HEK293 (cell line): ENCODE data around the gene CDC42EP2.

Experiments
- BCL11A ChIP-seq: fragments of 450-650 bp; formaldehyde crosslinking; IDR thresholded peaks from 2 replicates; pipeline ENCODE4 v1.5.1; 2016; ENCODE audit warnings: low read depth, missing biosample characterization, missing genetic modification characterization
- BCL11B ChIP-seq: fragments of 450-650 bp; formaldehyde crosslinking; IDR thresholded peaks from 2 replicates; pipeline ENCODE4 v1.5.1; 2016; ENCODE audit warnings: low read depth, missing biosample characterization, missing genetic modification characterization
- GLIS2 ChIP-seq: fragments of 450-650 bp; formaldehyde crosslinking; IDR thresholded peaks from 2 replicates; pipeline ENCODE4 v1.5.1; 2016; ENCODE audit warnings: missing biosample characterization, missing genetic modification characterization
- HOXA7 ChIP-seq: sonication (generic); formaldehyde crosslinking; IDR thresholded peaks from 2 replicates; pipeline ENCODE4 v1.8.1; 2022; ENCODE audit warnings: missing genetic modification reagents, borderline replicate concordance
- KLF8 ChIP-seq: fragments of 450-650 bp; formaldehyde crosslinking; IDR thresholded peaks from 2 replicates; pipeline ENCODE4 v1.5.1; 2016; ENCODE audit warnings: missing biosample characterization, missing genetic modification characterization
- KLF9 ChIP-seq: fragments of 450-650 bp; formaldehyde crosslinking; IDR thresholded peaks from 2 replicates; pipeline ENCODE4 v1.5.1; 2016; ENCODE audit warnings: missing biosample characterization, missing genetic modification characterization, low read depth
- OSR2 ChIP-seq: fragments of 450-650 bp; formaldehyde crosslinking; IDR thresholded peaks from 2 replicates; pipeline ENCODE4 v1.5.1; 2016; ENCODE audit warnings: missing biosample characterization, missing genetic modification characterization
- SP7 ChIP-seq: fragments of 450-650 bp; formaldehyde crosslinking; IDR thresholded peaks from 2 replicates; pipeline ENCODE4 v1.5.1; 2016; ENCODE audit warnings: missing biosample characterization, missing genetic modification characterization
- ZBTB44 ChIP-seq: fragments of 450-650 bp; IDR thresholded peaks from 2 replicates; pipeline ENCODE4 v1.5.1; 2018; ENCODE audit warnings: missing biosample characterization, mild to moderate bottlenecking, missing genetic modification characterization
- ZBTB6 ChIP-seq: fragments of 450-650 bp; formaldehyde crosslinking; IDR thresholded peaks from 2 replicates; pipeline ENCODE4 v1.5.1; 2017; ENCODE audit warnings: missing biosample characterization, missing genetic modification characterization
- ZFP37 ChIP-seq: fragments of 450-650 bp; formaldehyde crosslinking; IDR thresholded peaks from 2 replicates; pipeline ENCODE4 v1.5.1; 2016; ENCODE audit warnings: missing biosample characterization, missing genetic modification characterization
- ZIC2 ChIP-seq: fragments of 450-650 bp; formaldehyde crosslinking; IDR thresholded peaks from 2 replicates; pipeline ENCODE4 v1.5.1; 2016; ENCODE audit warnings: missing biosample characterization, missing genetic modification characterization
- ZNF112 ChIP-seq: fragments of 450-650 bp; formaldehyde crosslinking; IDR thresholded peaks from 2 replicates; pipeline ENCODE4 v1.5.0; 2017; ENCODE audit warnings: missing biosample characterization, missing genetic modification characterization
- ZNF121 ChIP-seq: fragments of 450-650 bp; formaldehyde crosslinking; IDR thresholded peaks from 2 replicates; pipeline ENCODE4 v1.5.1; 2016; ENCODE audit warnings: missing biosample characterization, missing genetic modification characterization
- ZNF155 ChIP-seq: fragments of 450-650 bp; formaldehyde crosslinking; IDR thresholded peaks from 2 replicates; pipeline ENCODE4 v1.5.1; 2016; ENCODE audit warnings: missing biosample characterization, missing genetic modification characterization
- ZNF214 ChIP-seq: fragments of 450-650 bp; formaldehyde crosslinking; IDR thresholded peaks from 2 replicates; pipeline ENCODE4 v1.5.1; 2017; ENCODE audit warnings: missing biosample characterization, mild to moderate bottlenecking, missing genetic modification characterization, borderline replicate concordance
- ZNF239 ChIP-seq: fragments of 450-650 bp; formaldehyde crosslinking; IDR thresholded peaks from 2 replicates; pipeline ENCODE4 v1.5.1; 2016; ENCODE audit warnings: missing biosample characterization, missing genetic modification characterization
- ZNF24 ChIP-seq: fragments of 450-650 bp; formaldehyde crosslinking; IDR thresholded peaks from 2 replicates; pipeline ENCODE4 v1.5.1; 2016; ENCODE audit warnings: missing biosample characterization, missing genetic modification characterization
- ZNF324 ChIP-seq: fragments of 450-650 bp; formaldehyde crosslinking; IDR thresholded peaks from 2 replicates; pipeline ENCODE4 v1.5.1; 2016; ENCODE audit warnings: missing biosample characterization, missing genetic modification characterization
- ZNF354C ChIP-seq: fragments of 450-650 bp; formaldehyde crosslinking; IDR thresholded peaks from 2 replicates; pipeline ENCODE4 v1.5.1; 2016; ENCODE audit warnings: missing biosample characterization, missing genetic modification characterization, low read depth, borderline replicate concordance
- ZNF404 ChIP-seq: fragments of 450-650 bp; formaldehyde crosslinking; IDR thresholded peaks from 2 replicates; pipeline ENCODE4 v1.5.1; 2017; ENCODE audit warnings: missing biosample characterization, missing genetic modification characterization
- ZNF510 ChIP-seq: fragments of 450-650 bp; formaldehyde crosslinking; IDR thresholded peaks from 2 replicates; pipeline ENCODE4 v1.5.1; 2018; ENCODE audit warnings: mild to moderate bottlenecking, missing genetic modification characterization, missing biosample characterization; ENCODE audit not compliant: insufficient replicate concordance
- ZNF514 ChIP-seq: fragments of 450-650 bp; formaldehyde crosslinking; IDR thresholded peaks from 2 replicates; pipeline ENCODE4 v1.5.1; 2016; ENCODE audit warnings: missing biosample characterization, missing genetic modification characterization
- ZNF521 ChIP-seq: fragments of 450-650 bp; formaldehyde crosslinking; IDR thresholded peaks from 2 replicates; pipeline ENCODE4 v1.5.1; 2017; ENCODE audit warnings: missing biosample characterization, mild to moderate bottlenecking, missing genetic modification characterization
- ZNF560 ChIP-seq: fragments of 450-650 bp; formaldehyde crosslinking; IDR thresholded peaks from 2 replicates; pipeline ENCODE4 v1.5.1; 2017; ENCODE audit warnings: missing biosample characterization, missing genetic modification characterization, borderline replicate concordance
- ZNF664 ChIP-seq: fragments of 450-650 bp; formaldehyde crosslinking; IDR thresholded peaks from 2 replicates; pipeline ENCODE4 v1.5.1; 2016; ENCODE audit warnings: missing biosample characterization, missing genetic modification characterization
- ZNF777 ChIP-seq: fragments of 450-650 bp; formaldehyde crosslinking; IDR thresholded peaks from 2 replicates; pipeline ENCODE4 v1.5.1; 2017; ENCODE audit warnings: missing biosample characterization, missing genetic modification characterization, borderline replicate concordance
- TF ChIP-seq, protein P1 (sequence below): IDR thresholded peaks from 2 replicates; pipeline ENCODE4 v1.6.1; 2011; ENCODE audit warnings: mild to moderate bottlenecking, low read depth, low read length, borderline replicate concordance
- TF ChIP-seq, protein P2 (sequence below): fragments of 450-650 bp; formaldehyde crosslinking; IDR thresholded peaks from 2 replicates; pipeline ENCODE4 v1.5.1; 2016; ENCODE audit warnings: missing biosample characterization, missing genetic modification characterization
- TF ChIP-seq, protein P3 (sequence below): fragments of 450-650 bp; formaldehyde crosslinking; IDR thresholded peaks from 2 replicates; pipeline ENCODE4 v1.5.1; 2016; ENCODE audit warnings: missing biosample characterization, missing genetic modification characterization
- TF ChIP-seq, protein P4 (sequence below): fragments of 450-650 bp; formaldehyde crosslinking; IDR thresholded peaks from 2 replicates; pipeline ENCODE4 v1.5.1; 2017; ENCODE audit warnings: missing biosample characterization, missing genetic modification characterization

The CDC42EP2 gene

GRCh38 chr11:65315204-65315865, 669 bp downstream of the CDC42EP2 start (continued):
- TF ChIP-seq ZNF514 (tag by site-specific recombination), result no peak
- no peak for TF ChIP-seq ZNF560 (tag by site-specific recombination)
- TF ChIP-seq HOXA7 (CRISPR knock-in tag), result no peak
- TF ChIP-seq, protein P1, sequence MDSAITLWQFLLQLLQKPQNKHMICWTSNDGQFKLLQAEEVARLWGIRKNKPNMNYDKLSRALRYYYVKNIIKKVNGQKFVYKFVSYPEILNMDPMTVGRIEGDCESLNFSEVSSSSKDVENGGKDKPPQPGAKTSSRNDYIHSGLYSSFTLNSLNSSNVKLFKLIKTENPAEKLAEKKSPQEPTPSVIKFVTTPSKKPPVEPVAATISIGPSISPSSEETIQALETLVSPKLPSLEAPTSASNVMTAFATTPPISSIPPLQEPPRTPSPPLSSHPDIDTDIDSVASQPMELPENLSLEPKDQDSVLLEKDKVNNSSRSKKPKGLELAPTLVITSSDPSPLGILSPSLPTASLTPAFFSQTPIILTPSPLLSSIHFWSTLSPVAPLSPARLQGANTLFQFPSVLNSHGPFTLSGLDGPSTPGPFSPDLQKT, result no peak
- TF ChIP-seq ZNF239 (tag by site-specific recombination), result no peak
- TF ChIP-seq BCL11B (tag by site-specific recombination), result no peak
- TF ChIP-seq ZNF155 (tag by site-specific recombination), result no peak
- no peak for TF ChIP-seq ZBTB44 (tag by site-specific recombination)
- no peak for TF ChIP-seq ZNF324 (tag by site-specific recombination)
- TF ChIP-seq OSR2 (tag by site-specific recombination), result no peak
- no peak for TF ChIP-seq ZNF777
- TF ChIP-seq BCL11A (tag by site-specific recombination), result peak; percentile 17; the same call in 1 of the 2 replicates
- no peak for TF ChIP-seq ZNF24 (tag by site-specific recombination)
- peak; percentile 53; the same call in 1 of the 2 replicates for TF ChIP-seq ZIC2 (tag by site-specific recombination)
- TF ChIP-seq, protein P2, sequence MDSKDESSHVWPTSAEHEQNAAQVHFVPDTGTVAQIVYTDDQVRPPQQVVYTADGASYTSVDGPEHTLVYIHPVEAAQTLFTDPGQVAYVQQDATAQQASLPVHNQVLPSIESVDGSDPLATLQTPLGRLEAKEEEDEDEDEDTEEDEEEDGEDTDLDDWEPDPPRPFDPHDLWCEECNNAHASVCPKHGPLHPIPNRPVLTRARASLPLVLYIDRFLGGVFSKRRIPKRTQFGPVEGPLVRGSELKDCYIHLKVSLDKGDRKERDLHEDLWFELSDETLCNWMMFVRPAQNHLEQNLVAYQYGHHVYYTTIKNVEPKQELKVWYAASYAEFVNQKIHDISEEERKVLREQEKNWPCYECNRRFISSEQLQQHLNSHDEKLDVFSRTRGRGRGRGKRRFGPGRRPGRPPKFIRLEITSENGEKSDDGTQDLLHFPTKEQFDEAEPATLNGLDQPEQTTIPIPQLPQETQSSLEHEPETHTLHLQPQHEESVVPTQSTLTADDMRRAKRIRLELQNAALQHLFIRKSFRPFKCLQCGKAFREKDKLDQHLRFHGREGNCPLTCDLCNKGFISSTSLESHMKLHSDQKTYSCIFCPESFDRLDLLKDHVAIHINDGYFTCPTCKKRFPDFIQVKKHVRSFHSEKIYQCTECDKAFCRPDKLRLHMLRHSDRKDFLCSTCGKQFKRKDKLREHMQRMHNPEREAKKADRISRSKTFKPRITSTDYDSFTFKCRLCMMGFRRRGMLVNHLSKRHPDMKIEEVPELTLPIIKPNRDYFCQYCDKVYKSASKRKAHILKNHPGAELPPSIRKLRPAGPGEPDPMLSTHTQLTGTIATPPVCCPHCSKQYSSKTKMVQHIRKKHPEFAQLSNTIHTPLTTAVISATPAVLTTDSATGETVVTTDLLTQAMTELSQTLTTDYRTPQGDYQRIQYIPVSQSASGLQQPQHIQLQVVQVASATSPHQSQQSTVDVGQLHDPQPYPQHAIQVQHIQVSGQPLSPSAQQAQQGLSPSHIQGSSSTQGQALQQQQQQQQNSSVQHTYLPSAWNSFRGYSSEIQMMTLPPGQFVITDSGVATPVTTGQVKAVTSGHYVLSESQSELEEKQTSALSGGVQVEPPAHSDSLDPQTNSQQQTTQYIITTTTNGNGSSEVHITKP (tag by site-specific recombination), result no peak
- peak; percentile 93 for TF ChIP-seq ZBTB6 (tag by site-specific recombination)
- TF ChIP-seq ZNF112 (tag by site-specific recombination), result no peak
- TF ChIP-seq KLF8 (tag by site-specific recombination), result peak; percentile 78
- TF ChIP-seq, protein P3, sequence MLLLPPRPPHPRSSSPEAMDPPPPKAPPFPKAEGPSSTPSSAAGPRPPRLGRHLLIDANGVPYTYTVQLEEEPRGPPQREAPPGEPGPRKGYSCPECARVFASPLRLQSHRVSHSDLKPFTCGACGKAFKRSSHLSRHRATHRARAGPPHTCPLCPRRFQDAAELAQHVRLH (tag by site-specific recombination), result no peak
- TF ChIP-seq ZNF664 (tag by site-specific recombination), result no peak
- no peak for TF ChIP-seq KLF9 (tag by site-specific recombination)
- TF ChIP-seq ZNF521 (tag by site-specific recombination), result no peak
- TF ChIP-seq ZNF404 (tag by site-specific recombination), result no peak
- TF ChIP-seq ZNF121, result no peak
- no peak for TF ChIP-seq ZNF510 (tag by site-specific recombination)
- TF ChIP-seq, protein P4, sequence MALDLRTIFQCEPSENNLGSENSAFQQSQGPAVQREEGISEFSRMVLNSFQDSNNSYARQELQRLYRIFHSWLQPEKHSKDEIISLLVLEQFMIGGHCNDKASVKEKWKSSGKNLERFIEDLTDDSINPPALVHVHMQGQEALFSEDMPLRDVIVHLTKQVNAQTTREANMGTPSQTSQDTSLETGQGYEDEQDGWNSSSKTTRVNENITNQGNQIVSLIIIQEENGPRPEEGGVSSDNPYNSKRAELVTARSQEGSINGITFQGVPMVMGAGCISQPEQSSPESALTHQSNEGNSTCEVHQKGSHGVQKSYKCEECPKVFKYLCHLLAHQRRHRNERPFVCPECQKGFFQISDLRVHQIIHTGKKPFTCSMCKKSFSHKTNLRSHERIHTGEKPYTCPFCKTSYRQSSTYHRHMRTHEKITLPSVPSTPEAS, result no peak
- TF ChIP-seq ZNF354C (tag by site-specific recombination), result no peak
- TF ChIP-seq SP7 (tag by site-specific recombination), result no peak
- no peak for TF ChIP-seq ZNF214 (tag by site-specific recombination)
- peak; percentile 19; the same call in 1 of the 2 replicates for TF ChIP-seq ZFP37
- peak; percentile 72 for TF ChIP-seq GLIS2 (tag by site-specific recombination)
